Endothelial cell of umbilical vein (primary cell): ENCODE data around the gene INTU. TPM values are rescaled to one million over a fixed set of nuclear protein-coding genes. Genes with fewer than 3 reads are reported as not detected.
"Not testable (repeated sequence)": the region's sequence is repeated elsewhere in the genome, so short reads cannot be mapped to it uniquely, and the experiment has no call there.

Experiments
- BruUV-seq: library from RNA; stranded (reverse); fragments of 400-500 nt; replicated peaks from 2 replicates; lab custom pipeline; 2021; lab: Mats Ljungman, UMichigan
- CTCF ChIA-PET: fragments of 300-600, 350-600 bp; sonication (Branson Sonifier 250); formaldehyde crosslinking; loops from one replicate; lab custom pipeline; 2021; ENCODE audit warnings: antibody characterized with exemption, inconsistent platforms; lab: Charles Lee
- POLR2A ChIA-PET: fragments of 300-600, 350-600 bp; sonication (Branson Sonifier 250); formaldehyde crosslinking; loops from one replicate; lab custom pipeline; 2021; ENCODE audit warnings: antibody characterized with exemption, inconsistent platforms; lab: Charles Lee
- DNase-seq: peaks from one replicate; pipeline ENCODE4 v3.0.0-alpha.2; 2011; ENCODE audit warnings: low read depth, low spot score
- FAIRE-seq: peaks from 2 replicates; lab custom pipeline; 2011; peaks lifted over from hg19 to GRCh38; lab: Jason Lieb, UNC
- H2AFZ ChIP-seq: 2 replicates; pipeline ENCODE4 v1.6.0; 2012; ENCODE audit warnings: low read depth, low read length, control low read depth, inconsistent platforms
- H3K27ac ChIP-seq: 2 replicates; pipeline ENCODE4 v1.5.1; 2011; ENCODE audit warnings: low read depth, mild to moderate bottlenecking, control low read depth, low read length, moderate library complexity; ENCODE audit not compliant: insufficient read depth
- H3K27me3 ChIP-seq, 2 experiments: 2 replicates each; pipeline versions ENCODE4 v1.6.0 to v1.6.1; 2011; ENCODE audit warnings: low read length in 2 of 2, mixed read lengths in 1 of 2; ENCODE audit not compliant: control insufficient read depth in 2 of 2, insufficient read depth in 2 of 2
- H3K36me3 ChIP-seq, 2 experiments: 2 replicates in 1 of 2; 3 replicates in 1 of 2; pipeline ENCODE4 v1.5.1; 2011; ENCODE audit warnings: low read length in 2 of 2, mild to moderate bottlenecking in 1 of 2, moderate library complexity in 1 of 2; ENCODE audit not compliant: control insufficient read depth in 2 of 2, insufficient read depth in 2 of 2; ENCODE audit errors: extremely low read depth in 1 of 2
- H3K4me1 ChIP-seq: 3 replicates; pipeline ENCODE4 v1.5.1; 2011; ENCODE audit warnings: mild to moderate bottlenecking, low read length; ENCODE audit not compliant: control insufficient read depth, insufficient read depth; ENCODE audit errors: extremely low read depth
- H3K4me2 ChIP-seq: 2 replicates; pipeline ENCODE4 v1.6.1; 2011; ENCODE audit warnings: low read length, control low read depth, mixed read lengths; ENCODE audit not compliant: insufficient read depth
- H3K4me3 ChIP-seq, 3 experiments: fragments of 200-600 bp in 1 of 3; sonication (generic), shearing (Covaris generic) in 1 of 3; replicated peaks in 1 of 3; 2 replicates each; pipeline ENCODE4 v1.5.1; 2011 to 2016; ENCODE audit warnings: control low read depth in 3 of 3, low read length in 3 of 3, mild to moderate bottlenecking in 2 of 3, inconsistent platforms in 1 of 3, low read depth in 1 of 3, moderate library complexity in 1 of 3; ENCODE audit not compliant: insufficient read depth in 1 of 3
- H3K79me2 ChIP-seq: 2 replicates; pipeline ENCODE4 v1.6.0; 2012; ENCODE audit warnings: low read length, inconsistent platforms; ENCODE audit not compliant: control insufficient read depth, insufficient read depth
- H3K9ac ChIP-seq: replicated peaks from 2 replicates; pipeline ENCODE3; 2011; ENCODE audit warnings: low read length, control low read depth; ENCODE audit not compliant: insufficient read depth; ENCODE audit errors: extremely low read depth
- H3K9me1 ChIP-seq: replicated peaks from 3 replicates; pipeline ENCODE4 v1.6.0; 2011; ENCODE audit warnings: mild to moderate bottlenecking, low read length; ENCODE audit not compliant: control insufficient read depth, insufficient read depth; ENCODE audit errors: extremely low read depth
- H3K9me3 ChIP-seq: replicated peaks from 2 replicates; pipeline ENCODE4 v1.5.1; 2012; ENCODE audit warnings: low read length, inconsistent platforms; ENCODE audit not compliant: control insufficient read depth, insufficient read depth
- H4K20me1 ChIP-seq: replicated peaks from 2 replicates; pipeline ENCODE3; 2011; ENCODE audit warnings: mild to moderate bottlenecking, low read length; ENCODE audit not compliant: control insufficient read depth, insufficient read depth; ENCODE audit errors: extremely low read depth
- EZH2 ChIP-seq: IDR thresholded peaks from 2 replicates; pipeline ENCODE4 v1.6.1; 2012; ENCODE audit warnings: borderline replicate concordance, low read depth, mild to moderate bottlenecking, moderate library complexity, low read length, inconsistent platforms; ENCODE audit not compliant: severe bottlenecking
- FOS ChIP-seq: IDR thresholded peaks from 2 replicates; pipeline ENCODE4 v1.6.1; 2011; ENCODE audit warnings: mild to moderate bottlenecking, low read length, moderate library complexity, borderline replicate concordance; ENCODE audit not compliant: insufficient read depth
- GATA2 ChIP-seq: IDR thresholded peaks from 2 replicates; pipeline ENCODE4 v1.7.0; 2011; ENCODE audit warnings: low read depth, mild to moderate bottlenecking, moderate library complexity, mixed read lengths, low read length; ENCODE audit not compliant: insufficient read length, insufficient read depth
- JUN ChIP-seq: IDR thresholded peaks from 2 replicates; pipeline ENCODE4 v1.6.1; 2011; ENCODE audit warnings: borderline replicate concordance, low read depth; ENCODE audit not compliant: insufficient read length, insufficient read depth
- MYC ChIP-seq: IDR thresholded peaks from one replicate; pipeline ENCODE4 v1.6.1; 2011; ENCODE audit warnings: mild to moderate bottlenecking, low read depth, low read length
- POLR2A ChIP-seq: IDR thresholded peaks from 2 replicates; pipeline ENCODE4 v1.6.1; 2012; ENCODE audit warnings: low read depth, mild to moderate bottlenecking, control low read depth, low read length
- POLR2AphosphoS5 ChIP-seq: IDR thresholded peaks from 2 replicates; pipeline ENCODE4 v1.6.1; 2012; ENCODE audit warnings: low read depth, mild to moderate bottlenecking, control low read depth, low read length, moderate library complexity; ENCODE audit not compliant: insufficient read depth
- dilution Hi-C: fragments of 300-500 bp; cut with MboI; formaldehyde crosslinking; loops from one replicate; pipeline ENCODE4 v1.15.0; 2019; ENCODE audit warnings: low sequenced_read_pairs; ENCODE audit not compliant: extremely low pct_ligation_motif_present
- intact Hi-C: fragments of 100-400 bp; cut with micrococcal nuclease; formaldehyde crosslinking; loops from one replicate; pipeline ENCODE4 v1.10.0; 2022
- polyA plus RNA-seq, 4 experiments: library from polyadenylated mRNA; depleted of rRNA in 3 of 4; stranded (reverse) in 3 of 4; unstranded in 1 of 4; fragments of >200 nt; gene quantifications; 2 replicates each; pipeline versions ENCODE4 v1.2.1 to v1.2.3, GENCODE V29; 2011 to 2012; ENCODE audit warnings: missing spikeins in 1 of 4
- total RNA-seq: library from RNA; stranded (reverse); gene quantifications from 2 replicates; pipeline ENCODE4 v1.2.3, GENCODE V29; 2021
- TF ChIP-seq, protein P1 (sequence below), 2 donors: IDR thresholded peaks; 1 replicate in 1 of 2; 2 replicates in 1 of 2; pipeline ENCODE4 v1.5.1; 2011; ENCODE audit warnings: low read length in 2 of 2, mild to moderate bottlenecking in 2 of 2, moderate library complexity in 2 of 2, control low read depth in 1 of 2, inconsistent platforms in 1 of 2, low read depth in 1 of 2; ENCODE audit not compliant: insufficient read depth in 1 of 2; ENCODE audit errors: extremely low read depth in 1 of 2
- TF ChIP-seq, protein P2 (sequence below): IDR thresholded peaks from 2 replicates; pipeline ENCODE4 v1.6.1; 2011; ENCODE audit not compliant: insufficient read depth, insufficient read length

The INTU gene
- total and polyA plus RNA-seq, 2 donors (not counting 3 experiments of a cell fraction or from before 2014, with no cell fraction given): 1.4 to 5.4 TPM

DNA sequence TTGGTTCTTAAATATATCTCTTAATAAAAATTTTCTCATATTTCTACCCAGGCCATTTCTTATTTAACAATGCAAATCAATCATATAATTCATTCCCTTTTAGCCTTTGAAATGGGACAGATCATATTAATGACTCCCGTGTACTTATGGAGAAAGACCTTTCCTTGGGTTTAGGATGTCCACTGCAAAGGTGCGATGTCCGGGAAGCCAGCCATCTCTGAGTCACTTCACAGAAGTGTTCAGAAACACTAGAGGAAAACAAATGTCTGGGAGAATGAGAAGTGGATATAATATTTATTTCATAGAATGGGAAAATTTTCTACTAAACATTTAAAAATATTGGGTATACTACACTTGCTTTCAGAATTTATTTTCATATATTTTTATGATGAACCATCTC is 15.3 kb downstream of the INTU start:
- no peak for TF ChIP-seq FOS
- TF ChIP-seq MYC: no peak
- TF ChIP-seq, protein P1, sequence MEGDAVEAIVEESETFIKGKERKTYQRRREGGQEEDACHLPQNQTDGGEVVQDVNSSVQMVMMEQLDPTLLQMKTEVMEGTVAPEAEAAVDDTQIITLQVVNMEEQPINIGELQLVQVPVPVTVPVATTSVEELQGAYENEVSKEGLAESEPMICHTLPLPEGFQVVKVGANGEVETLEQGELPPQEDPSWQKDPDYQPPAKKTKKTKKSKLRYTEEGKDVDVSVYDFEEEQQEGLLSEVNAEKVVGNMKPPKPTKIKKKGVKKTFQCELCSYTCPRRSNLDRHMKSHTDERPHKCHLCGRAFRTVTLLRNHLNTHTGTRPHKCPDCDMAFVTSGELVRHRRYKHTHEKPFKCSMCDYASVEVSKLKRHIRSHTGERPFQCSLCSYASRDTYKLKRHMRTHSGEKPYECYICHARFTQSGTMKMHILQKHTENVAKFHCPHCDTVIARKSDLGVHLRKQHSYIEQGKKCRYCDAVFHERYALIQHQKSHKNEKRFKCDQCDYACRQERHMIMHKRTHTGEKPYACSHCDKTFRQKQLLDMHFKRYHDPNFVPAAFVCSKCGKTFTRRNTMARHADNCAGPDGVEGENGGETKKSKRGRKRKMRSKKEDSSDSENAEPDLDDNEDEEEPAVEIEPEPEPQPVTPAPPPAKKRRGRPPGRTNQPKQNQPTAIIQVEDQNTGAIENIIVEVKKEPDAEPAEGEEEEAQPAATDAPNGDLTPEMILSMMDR (IDR thresholded peaks at IDR 0.05; ENCODE audit: extremely low read depth in 1 of 2, insufficient read depth in 1 of 2, low read depth in 1 of 2, low read length in 2 of 2): no peak
- no peak for TF ChIP-seq POLR2AphosphoS5
- TF ChIP-seq JUN: no peak
- TF ChIP-seq EZH2: no peak
- TF ChIP-seq GATA2: no peak
- TF ChIP-seq, protein P2, sequence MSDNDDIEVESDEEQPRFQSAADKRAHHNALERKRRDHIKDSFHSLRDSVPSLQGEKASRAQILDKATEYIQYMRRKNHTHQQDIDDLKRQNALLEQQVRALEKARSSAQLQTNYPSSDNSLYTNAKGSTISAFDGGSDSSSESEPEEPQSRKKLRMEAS: no peak
- TF ChIP-seq POLR2A: no peak
- Histone ChIP-seq H3K79me2 (no peaks in the 10 kb centered on the region), H3K9me1 (no peaks in the 10 kb centered on the region), H4K20me1 (no peaks in the 10 kb centered on the region), H3K36me3 (no peaks in the 10 kb centered on the region), H3K27me3 (no peaks in the 10 kb centered on the region), H2AFZ (no peak overlapping the region), H3K4me3 (no peak overlapping the region), H3K9me3 (no peaks in the 10 kb centered on the region), H3K4me2 (no peak overlapping the region), H3K4me1 (no peaks in the 10 kb centered on the region), H3K27ac (no peak overlapping the region), H3K9ac (no peak overlapping the region)
- CTCF ChIA-PET: no interaction called here
- dilution Hi-C loops (no loop called here), intact Hi-C loops (no loop called here)
- POLR2A ChIA-PET: no interaction called here
- FAIRE-seq (no peak), DNase-seq (no peak)
- BruUV-seq: no TSS peak

DNA sequence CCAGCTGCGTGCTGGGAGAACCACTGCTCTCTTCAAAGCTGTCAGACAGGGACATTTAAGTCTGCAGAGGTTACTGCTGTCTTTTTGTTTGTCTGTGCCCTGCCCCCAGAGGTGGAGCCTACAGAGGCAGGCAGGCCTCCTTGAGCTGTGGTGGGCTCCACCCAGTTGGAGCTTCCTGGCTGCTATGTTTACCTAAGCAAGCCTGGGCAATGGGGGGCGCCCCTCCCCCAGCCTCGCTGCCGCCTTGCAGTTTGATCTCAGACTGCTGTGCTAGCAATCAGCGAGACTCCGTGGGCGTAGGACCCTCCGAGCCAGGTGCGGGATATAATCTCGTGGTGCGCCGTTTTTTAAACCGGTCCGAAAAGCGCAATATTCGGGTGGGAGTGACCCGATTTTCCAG is 22.8 kb downstream of the INTU start:
- H3K4me3 ChIP-seq, dilution Hi-C loops, CTCF ChIA-PET, H2AFZ ChIP-seq, H3K36me3 ChIP-seq, FAIRE-seq, DNase-seq, H3K9me3 ChIP-seq, H3K9ac ChIP-seq, H3K79me2 ChIP-seq, H3K9me1 ChIP-seq, intact Hi-C loops, H4K20me1 ChIP-seq, H3K4me2 ChIP-seq, H3K4me1 ChIP-seq, POLR2A ChIA-PET, H3K27ac ChIP-seq, H3K27me3 ChIP-seq, BruUV-seq: not testable (repeated sequence)
